Measurements from ENCODE around the gene HIVEP2. TPM values are rescaled to one million over a fixed set of nuclear protein-coding genes. Genes with fewer than 3 reads are reported as not detected.
A peak's percentile ranks its signal among the peaks of the same experiment; 100 is the strongest.

Gene HIVEP2
- total and polyA plus RNA-seq, 10 donors, result 2.5 to 41.3 (median 30.3) TPM

DNA sequence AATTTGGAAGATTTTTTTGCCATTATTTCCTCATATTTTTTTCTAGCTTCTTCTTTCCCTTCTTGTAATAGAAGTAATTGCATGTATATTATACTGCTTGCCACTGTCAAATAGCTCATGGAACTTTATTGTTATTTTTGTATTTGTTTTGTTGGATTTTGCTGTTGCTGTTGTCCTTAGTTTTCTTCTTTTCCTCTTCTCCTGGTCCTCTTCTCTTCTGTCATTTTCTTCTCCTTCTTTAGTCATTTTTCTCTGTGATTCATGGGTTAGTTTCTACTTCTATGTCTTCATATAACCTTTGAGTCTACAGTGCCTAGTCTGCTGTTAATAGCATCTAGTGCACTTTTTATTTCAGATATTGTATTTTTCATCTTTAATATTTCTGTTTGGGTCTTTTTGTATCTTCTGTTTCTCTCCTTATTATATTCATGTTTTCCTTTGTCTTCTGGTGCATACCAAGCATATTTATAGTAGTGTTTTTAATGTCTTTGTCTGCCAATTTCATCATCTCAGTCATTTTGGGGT lies 226.2 kb downstream of the HIVEP2 start:
- H3K4me3 ChIP-seq, result no peak overlapping the region
- H3K4me1 ChIP-seq, result peaks cover 5 to 56% (median 33%) of the 10 kb centered on the region in 6 donors
- H3K27me3 ChIP-seq (replicated peaks in 1 of 7), result no peaks in the 10 kb centered on the region
- H3K36me3 ChIP-seq, result no peaks in the 10 kb centered on the region
- DNase-seq, result no peak
- no peak overlapping the region for H3K27ac ChIP-seq
- H3K9me3 ChIP-seq, result peaks cover 0 to 21% (median 18%) of the 10 kb centered on the region in 8 donors
- intact Hi-C loops (cut with DNase I; ENCODE audit: low total_unique reads), result no loop called here
- TF ChIP-seq POLR2AphosphoS5 (IDR thresholded peaks at IDR 0.05), result no peak
- TF ChIP-seq, protein P1, sequence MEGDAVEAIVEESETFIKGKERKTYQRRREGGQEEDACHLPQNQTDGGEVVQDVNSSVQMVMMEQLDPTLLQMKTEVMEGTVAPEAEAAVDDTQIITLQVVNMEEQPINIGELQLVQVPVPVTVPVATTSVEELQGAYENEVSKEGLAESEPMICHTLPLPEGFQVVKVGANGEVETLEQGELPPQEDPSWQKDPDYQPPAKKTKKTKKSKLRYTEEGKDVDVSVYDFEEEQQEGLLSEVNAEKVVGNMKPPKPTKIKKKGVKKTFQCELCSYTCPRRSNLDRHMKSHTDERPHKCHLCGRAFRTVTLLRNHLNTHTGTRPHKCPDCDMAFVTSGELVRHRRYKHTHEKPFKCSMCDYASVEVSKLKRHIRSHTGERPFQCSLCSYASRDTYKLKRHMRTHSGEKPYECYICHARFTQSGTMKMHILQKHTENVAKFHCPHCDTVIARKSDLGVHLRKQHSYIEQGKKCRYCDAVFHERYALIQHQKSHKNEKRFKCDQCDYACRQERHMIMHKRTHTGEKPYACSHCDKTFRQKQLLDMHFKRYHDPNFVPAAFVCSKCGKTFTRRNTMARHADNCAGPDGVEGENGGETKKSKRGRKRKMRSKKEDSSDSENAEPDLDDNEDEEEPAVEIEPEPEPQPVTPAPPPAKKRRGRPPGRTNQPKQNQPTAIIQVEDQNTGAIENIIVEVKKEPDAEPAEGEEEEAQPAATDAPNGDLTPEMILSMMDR (IDR thresholded peaks at IDR 0.05 in 8 of 11, conservative IDR thresholded peaks at IDR 0.05 in 3 of 11), result no peak
- TF ChIP-seq POLR2A (IDR thresholded peaks at IDR 0.05), result no peak

DNA sequence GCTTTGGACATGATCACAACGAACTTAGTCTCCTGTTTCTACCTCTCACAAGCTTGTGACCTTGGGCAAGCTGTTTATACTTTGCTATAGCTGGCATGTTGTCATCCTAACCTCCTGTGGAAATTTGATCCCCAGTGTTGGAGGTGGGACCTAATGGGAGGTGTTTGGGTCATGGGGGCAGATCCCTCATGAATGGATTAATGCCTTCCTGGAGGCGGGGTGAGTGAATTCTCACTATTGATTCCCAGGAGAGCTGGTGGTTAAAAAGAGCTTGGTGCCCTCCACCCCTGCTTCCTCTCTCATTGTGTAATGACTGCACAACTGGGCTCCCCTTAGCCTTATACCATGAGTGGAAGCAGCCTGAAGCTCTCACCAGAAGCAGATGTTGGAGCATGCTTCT lies 228.9 kb downstream of the HIVEP2 start:
- Histone ChIP-seq H3K27me3 (replicated peaks in 1 of 7) (no peaks in the 10 kb centered on the region), H3K36me3 (no peaks in the 10 kb centered on the region), H3K27ac (peak overlapping the region in 4 of 8 donors; percentile 26 to 55 (median 30)), H3K4me3 (no peak overlapping the region), H3K9me3 (peaks cover 0 to 21% (median 18%) of the 10 kb centered on the region in 8 donors), H3K4me1 (peaks cover 0 to 29% (median 17%) of the 10 kb centered on the region in 6 donors)
- intact Hi-C loops (cut with DNase I; ENCODE audit: low total_unique reads), result no loop called here
- DNase-seq, result no peak
- 37 to 69% (median 65%) methylated on average over 2 of the region's 2 CpGs for WGBS, 5 donors
- TF ChIP-seq POLR2A (IDR thresholded peaks at IDR 0.05) (no peak), POLR2AphosphoS5 (IDR thresholded peaks at IDR 0.05) (no peak)
- TF ChIP-seq, protein P1 (IDR thresholded peaks at IDR 0.05 in 8 of 11, conservative IDR thresholded peaks at IDR 0.05 in 3 of 11), result no peak

DNA sequence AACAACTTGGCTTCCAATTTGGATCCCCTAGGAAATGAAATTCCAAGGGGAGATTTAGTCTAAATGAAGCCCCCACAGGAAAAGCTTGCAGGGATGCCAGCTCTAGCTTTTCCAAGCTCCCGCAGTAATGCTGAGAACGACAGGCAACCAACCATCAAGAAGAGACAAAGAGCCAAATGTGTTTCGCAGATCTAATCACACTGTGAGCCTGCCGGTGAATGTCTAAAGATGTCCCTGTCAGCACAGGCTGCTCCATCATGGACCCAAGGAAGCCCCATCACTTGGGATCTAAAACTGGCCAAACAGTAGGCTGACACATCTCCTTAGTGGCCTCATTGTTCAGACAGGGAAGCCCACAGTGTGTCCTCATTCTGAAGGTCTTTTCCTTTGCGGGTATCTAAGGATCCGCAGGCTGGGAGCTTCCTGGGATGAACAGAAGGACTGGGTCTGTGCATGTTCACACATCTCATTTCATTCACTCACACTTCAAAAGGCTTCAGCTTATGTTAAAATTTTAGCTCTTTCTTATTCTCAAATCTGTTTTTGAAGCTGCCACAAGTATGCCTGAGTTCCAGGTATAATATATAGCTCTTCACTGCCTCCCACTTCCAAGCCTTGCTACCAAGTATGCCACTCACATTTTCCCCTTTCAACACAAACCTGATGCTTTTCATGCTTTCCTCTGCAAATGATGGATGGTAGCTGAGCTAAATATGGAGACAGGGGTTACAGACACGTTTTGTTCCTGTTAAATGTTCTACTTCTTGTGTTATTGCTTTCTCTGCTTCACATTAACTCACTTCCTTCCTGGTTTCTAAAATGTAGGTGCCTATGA lies 229.8 kb downstream of the HIVEP2 start:
- DNase-seq, result no peak
- TF ChIP-seq POLR2A (IDR thresholded peaks at IDR 0.05), result no peak

DNA sequence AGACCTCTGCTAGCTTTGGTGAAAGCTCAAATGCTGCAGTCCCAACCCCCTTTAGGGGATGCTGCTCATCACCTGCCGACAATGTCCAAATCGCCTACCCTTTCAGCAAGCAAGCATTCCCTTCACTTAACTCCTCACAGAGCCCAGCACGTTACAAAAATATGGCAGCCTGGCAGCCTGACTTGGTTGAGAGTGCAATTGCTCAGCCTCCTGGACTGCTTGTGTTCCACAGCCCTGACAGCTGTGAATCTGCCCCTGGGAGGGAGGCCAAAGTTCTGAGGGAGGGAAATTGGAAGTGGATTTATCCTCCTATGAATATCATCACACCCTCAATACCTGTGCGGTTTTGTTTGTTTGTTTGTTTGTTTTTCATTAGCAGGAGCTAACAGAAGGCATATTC lies 231.0 kb downstream of the HIVEP2 start:
- intact Hi-C loops (cut with DNase I; ENCODE audit: low total_unique reads), result no loop called here
- 89 to 97% (median 92%) methylated on average over 4 of the region's 4 CpGs for WGBS, 5 donors
- Histone ChIP-seq H3K4me1 (peaks cover 0 to 19% (median 12%) of the 10 kb centered on the region in 6 donors), H3K27ac (no peak overlapping the region), H3K9me3 (peaks cover 0 to 11% (median 10%) of the 10 kb centered on the region in 8 donors), H3K27me3 (replicated peaks in 1 of 7) (no peaks in the 10 kb centered on the region), H3K4me3 (no peak overlapping the region), H3K36me3 (no peaks in the 10 kb centered on the region)
- no peak for DNase-seq
- TF ChIP-seq POLR2A (IDR thresholded peaks at IDR 0.05) (no peak), POLR2AphosphoS5 (IDR thresholded peaks at IDR 0.05) (no peak)
- TF ChIP-seq, protein P1 (IDR thresholded peaks at IDR 0.05 in 8 of 11, conservative IDR thresholded peaks at IDR 0.05 in 3 of 11), result no peak

More for the DNA sequence above, 229.8 kb downstream of the HIVEP2 start:
- H3K9me3 ChIP-seq, result peaks cover 0 to 21% (median 18%) of the 10 kb centered on the region in 8 donors
- no peak overlapping the region for H3K4me3 ChIP-seq
- intact Hi-C loops (cut with DNase I; ENCODE audit: low total_unique reads), result no loop called here
- H3K4me1 ChIP-seq, result peaks cover 0 to 20% (median 12%) of the 10 kb centered on the region in 6 donors
- H3K27me3 ChIP-seq (replicated peaks in 1 of 7), result no peaks in the 10 kb centered on the region
- 75 to 82% (median 80%) methylated on average over 7 of the region's 7 CpGs for WGBS, 5 donors
- peak overlapping the region in 4 of 8 donors; percentile 26 to 55 (median 30) for H3K27ac ChIP-seq
- no peaks in the 10 kb centered on the region for H3K36me3 ChIP-seq
